K562 treated with DMSO at 1 percent for 24 hours (cell line): Measurements from ENCODE around the gene ROMO1. TPM values are rescaled to one million over a fixed set of nuclear protein-coding genes. Genes with fewer than 3 reads are reported as not detected.

Experiments
- total RNA-seq: library from RNA; unstranded; fragments of 300-600 nt; gene quantifications from 2 replicates; pipeline ENCODE4 v1.2.3, GENCODE V29; 2022; ENCODE audit warnings: low read depth; ENCODE audit not compliant: insufficient read depth

Gene ROMO1
- total RNA-seq = 353 and 401 TPM in 2 replicates

DNA sequence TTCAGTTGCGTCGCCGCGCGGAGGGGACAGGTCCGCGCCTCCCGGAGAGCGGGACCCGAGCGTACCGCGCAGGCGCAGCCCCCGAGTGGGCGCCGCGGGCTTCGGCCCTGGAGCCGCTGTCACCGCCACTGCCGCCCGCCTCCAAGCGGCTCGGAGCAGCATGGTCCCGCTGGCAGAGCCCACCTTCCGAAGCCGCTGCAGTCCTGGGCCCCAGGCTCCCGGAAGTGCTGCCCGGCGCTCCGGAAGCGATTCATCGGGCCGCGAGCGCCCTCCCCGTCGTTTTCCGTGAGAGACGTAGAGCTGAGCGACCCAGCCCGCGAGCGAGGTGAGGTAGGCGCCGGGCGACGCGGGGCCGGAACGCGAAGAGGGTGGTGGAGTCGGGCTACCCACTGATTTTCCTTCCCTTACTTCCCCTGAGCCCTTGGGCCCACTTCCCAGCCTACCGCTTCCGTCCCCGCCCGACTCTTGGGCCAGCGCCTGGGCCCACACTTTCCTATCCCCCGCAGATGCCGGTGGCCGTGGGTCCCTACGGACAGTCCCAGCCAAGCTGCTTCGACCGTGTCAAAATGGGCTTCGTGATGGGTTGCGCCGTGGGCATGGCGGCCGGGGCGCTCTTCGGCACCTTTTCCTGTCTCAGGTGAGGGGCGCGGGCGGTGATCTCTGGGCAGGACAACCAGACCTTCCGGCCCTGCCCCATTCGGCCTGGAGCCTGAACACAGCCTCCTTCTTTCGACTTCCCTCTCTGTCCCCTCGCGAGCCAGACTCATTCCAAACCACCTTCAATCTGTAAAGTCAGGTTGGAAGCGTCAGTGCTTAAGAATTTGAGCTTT, at the start of gene ROMO1, which contains the start of gene NFS1:
ROMO1 (plus strand) TSS at position 279 of the 830 bp plus-strand sequence; CDS start at position 507, 228 bp downstream.
NFS1 (minus strand) TSS at position 226 of the 830 bp plus-strand sequence; CDS start at position 162, 64 bp downstream.

DNA sequence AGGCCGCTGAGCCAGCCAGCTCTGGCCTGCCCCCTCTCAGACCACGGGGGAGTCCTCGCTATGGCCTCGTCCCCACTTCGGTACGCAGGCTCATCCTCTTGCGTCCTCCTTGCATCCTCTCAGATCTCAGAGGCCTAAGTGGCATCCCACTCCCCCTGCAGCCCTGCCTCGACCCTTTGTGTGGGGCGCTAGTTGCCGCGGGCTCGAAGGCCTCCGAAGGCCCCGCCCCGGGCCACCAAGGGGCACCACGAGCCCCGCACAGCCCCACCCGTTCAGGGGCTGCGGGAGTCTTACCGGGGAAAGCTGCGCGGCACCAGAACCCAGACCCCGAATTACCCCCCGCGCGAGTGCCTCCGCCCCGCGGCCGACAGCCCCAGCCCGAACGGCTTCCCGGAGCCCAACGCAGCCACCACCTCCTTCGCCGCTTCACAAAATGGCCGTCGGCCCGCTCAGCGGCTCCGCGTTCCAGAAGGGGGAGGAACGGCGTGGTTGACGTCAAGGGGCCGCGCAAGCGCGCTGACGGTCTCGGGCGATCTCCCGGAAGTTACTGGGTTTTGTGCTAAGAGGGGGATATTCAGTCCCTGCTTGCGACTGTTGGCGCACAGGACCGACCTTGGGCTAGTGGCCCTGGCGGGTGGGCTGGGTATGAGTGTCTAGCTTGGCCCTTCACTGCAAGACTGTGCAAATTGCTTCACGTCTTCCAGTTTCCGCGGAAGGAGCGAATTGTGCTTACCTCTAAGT, 34.6 kb upstream of the ROMO1 start, which contains the start of the genes CPNE1 and RBM12:
CPNE1 (minus strand) TSS at position 435 of the 741 bp plus-strand sequence. CDS start 31,977 bp downstream, outside the sequence.
RBM12 (minus strand) TSS at position 435 of the 741 bp plus-strand sequence. CDS start 9,578 bp downstream, outside the sequence.

DNA sequence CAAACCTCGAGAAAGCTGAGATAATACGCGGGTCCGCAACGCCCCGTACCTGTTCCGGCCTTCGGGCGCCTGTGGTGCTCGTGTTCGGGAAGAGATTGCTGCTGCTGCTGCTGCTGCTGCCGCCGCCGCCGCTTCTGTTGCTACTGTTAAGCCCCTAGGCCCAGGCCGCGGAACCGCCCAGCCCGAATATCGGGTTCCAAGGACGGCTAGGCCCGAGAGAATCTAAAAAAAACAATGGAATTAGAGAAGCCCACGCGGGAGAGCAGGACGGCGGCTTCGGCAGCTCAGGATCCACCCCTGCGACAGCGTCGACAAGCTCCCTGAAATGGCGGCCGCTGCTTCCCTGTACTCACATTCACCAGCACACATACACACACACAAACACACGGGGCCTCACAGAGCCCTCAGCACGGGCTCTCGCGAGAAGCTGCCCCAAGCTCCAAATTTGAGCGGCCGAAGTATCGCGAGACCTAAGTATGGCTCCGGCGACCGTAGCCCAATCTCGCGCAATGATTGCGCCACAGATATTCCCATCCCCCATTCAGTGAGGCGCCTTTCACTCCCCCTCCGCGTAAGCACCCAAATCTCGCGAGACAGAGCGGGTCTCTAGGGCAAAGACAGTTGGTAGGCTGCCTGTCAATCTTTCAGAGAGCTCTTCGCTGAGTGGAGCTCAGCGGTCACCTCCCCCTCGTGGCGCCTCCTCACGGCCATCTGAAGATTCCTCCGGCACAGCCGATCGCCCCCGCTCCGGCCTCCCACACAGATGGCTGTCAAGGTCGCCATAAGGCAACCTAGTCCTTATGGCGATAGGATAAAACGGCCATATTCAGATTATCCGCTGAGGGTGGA, 42.9 kb downstream of the ROMO1 start, which contains the start of gene RBM39:
RBM39 (minus strand) TSS at position 369 of the 849 bp plus-strand sequence. CDS start 1,386 bp downstream, outside the sequence.

Other genes with a start within 250 kb of the ROMO1 start
- gene CEP250, start 243.8 kb upstream of the ROMO1 start, total RNA-seq = 15.9 and 18.0 TPM in 2 replicates
- gene C20orf173, start 169.8 kb upstream of the ROMO1 start, total RNA-seq = not detected in 2 replicates
- gene ERGIC3, start 157.3 kb upstream of the ROMO1 start, total RNA-seq = 421 and 431 TPM in 2 replicates
- 6.5 and 11.8 TPM in 2 replicates for gene SPAG4, start 83.6 kb upstream of the ROMO1 start, total RNA-seq
- 141 and 147 TPM in 2 replicates for gene CPNE1, start 34.5 kb upstream of the ROMO1 start, total RNA-seq
- 37.0 and 41.5 TPM in 2 replicates for gene RBM12, start 34.5 kb upstream of the ROMO1 start, total RNA-seq
- gene NFS1, start 53 bp upstream of the ROMO1 start, total RNA-seq = 37.6 and 48.2 TPM in 2 replicates
- 134 and 140 TPM in 2 replicates for gene RBM39, start 42.9 kb downstream of the ROMO1 start, total RNA-seq
- gene PHF20, start 72.6 kb downstream of the ROMO1 start, total RNA-seq = 32.3 and 38.9 TPM in 2 replicates